ENCODE results near the gene ZNF527.
"Not testable (repeated sequence)": the region's sequence is repeated elsewhere in the genome, so short reads cannot be mapped to it uniquely, and the experiment has no call there.

DNA sequence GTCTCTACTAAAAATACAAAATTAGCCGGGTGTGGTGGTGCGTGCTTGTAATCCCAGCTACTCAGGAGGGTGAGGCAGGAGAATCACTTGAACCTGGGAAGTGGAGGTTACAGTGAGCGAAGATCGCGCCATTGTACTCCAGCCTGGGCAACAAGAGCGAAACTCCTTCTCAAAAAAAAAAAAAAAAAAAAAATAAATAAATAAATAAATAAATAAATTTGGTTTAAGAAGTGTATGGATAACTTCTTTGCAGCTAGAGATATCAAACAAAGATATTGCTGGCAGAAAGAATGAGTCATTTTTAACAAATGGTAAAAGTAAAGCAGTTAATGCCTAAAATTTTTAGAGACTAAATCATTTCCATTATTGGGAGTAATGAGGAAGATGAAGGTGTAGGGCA lies 20.5 kb downstream of the ZNF527 start:
- TF ChIP-seq ZNF274 (IDR thresholded peaks at IDR 0.05; ENCODE audit: low read depth, low read length); YY1 (IDR thresholded peaks at IDR 0.05; ENCODE audit: insufficient read depth, insufficient read length): not testable (repeated sequence)

Measured in NT2/D1 (cell line).